PC-3 (cell line): Measurements from ENCODE around the gene UBASH3A.

ENCODE experiments used
- EZH2 ChIP-seq: fragments of 300-600 bp; sonication (generic); IDR thresholded peaks from one replicate; pipeline ENCODE4 v1.6.1; 2017; ENCODE audit warnings: antibody characterized with exemption, mild to moderate bottlenecking, low read length; ENCODE audit not compliant: unreplicated experiment
- TF ChIP-seq, protein P1 (sequence below): fragments of 300-600 bp; sonication (generic); conservative IDR thresholded peaks from 2 replicates; pipeline ENCODE4 v1.5.1; 2017; ENCODE audit warnings: antibody characterized with exemption, low read depth, mild to moderate bottlenecking, low read length

DNA sequence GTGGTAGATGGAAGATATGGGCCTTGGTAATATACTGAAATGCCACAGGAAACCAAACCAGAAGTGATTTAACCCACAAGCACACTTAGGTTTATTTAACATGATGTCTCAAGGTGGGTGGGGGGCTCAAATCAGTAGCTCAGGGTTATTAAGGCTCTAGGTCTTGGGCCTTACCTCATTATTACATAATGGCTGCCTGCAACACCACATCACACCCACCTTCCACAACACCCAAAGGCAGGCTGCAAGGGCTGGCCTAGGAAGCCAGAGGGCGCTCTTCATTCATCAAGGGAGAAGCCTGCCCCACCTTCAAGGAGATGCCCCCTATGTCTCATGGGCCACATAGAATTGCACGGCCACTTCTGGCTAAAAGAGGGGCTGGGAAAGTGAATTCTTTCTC is 43.4 kb upstream of the UBASH3A start:
- TF ChIP-seq EZH2 = no peak
- TF ChIP-seq, protein P1, sequence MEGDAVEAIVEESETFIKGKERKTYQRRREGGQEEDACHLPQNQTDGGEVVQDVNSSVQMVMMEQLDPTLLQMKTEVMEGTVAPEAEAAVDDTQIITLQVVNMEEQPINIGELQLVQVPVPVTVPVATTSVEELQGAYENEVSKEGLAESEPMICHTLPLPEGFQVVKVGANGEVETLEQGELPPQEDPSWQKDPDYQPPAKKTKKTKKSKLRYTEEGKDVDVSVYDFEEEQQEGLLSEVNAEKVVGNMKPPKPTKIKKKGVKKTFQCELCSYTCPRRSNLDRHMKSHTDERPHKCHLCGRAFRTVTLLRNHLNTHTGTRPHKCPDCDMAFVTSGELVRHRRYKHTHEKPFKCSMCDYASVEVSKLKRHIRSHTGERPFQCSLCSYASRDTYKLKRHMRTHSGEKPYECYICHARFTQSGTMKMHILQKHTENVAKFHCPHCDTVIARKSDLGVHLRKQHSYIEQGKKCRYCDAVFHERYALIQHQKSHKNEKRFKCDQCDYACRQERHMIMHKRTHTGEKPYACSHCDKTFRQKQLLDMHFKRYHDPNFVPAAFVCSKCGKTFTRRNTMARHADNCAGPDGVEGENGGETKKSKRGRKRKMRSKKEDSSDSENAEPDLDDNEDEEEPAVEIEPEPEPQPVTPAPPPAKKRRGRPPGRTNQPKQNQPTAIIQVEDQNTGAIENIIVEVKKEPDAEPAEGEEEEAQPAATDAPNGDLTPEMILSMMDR = peak; percentile 72
